ENCODE data around the gene MOG.
"Not testable (repeated sequence)": the region's sequence is repeated elsewhere in the genome, so short reads cannot be mapped to it uniquely, and the experiment has no call there.

Gene MOG

GRCh38 chr6:29637247-29637646 lies 19.6 kb upstream of the MOG start:
- no peak for DNase-seq (ENCODE audit: extremely low read depth in 1 of 2, low read depth in 1 of 2)

GRCh38 chr6:29641430-29642148 lies 15.3 kb upstream of the MOG start:
- DNase-seq (ENCODE audit: extremely low read depth in 1 of 2, low read depth in 1 of 2) = no peak

GRCh38 chr6:29647927-29648642 lies 8.8 kb upstream of the MOG start:
- DNase-seq (ENCODE audit: extremely low read depth in 1 of 2, low read depth in 1 of 2) = no peak

GRCh38 chr6:29649701-29650673 lies 6.9 kb upstream of the MOG start:
- DNase-seq (ENCODE audit: extremely low read depth in 1 of 2, low read depth in 1 of 2) = peak; percentile 90 to 96

GRCh38 chr6:29651413-29652197 lies 5.3 kb upstream of the MOG start:
- no peak for DNase-seq (ENCODE audit: extremely low read depth in 1 of 2, low read depth in 1 of 2)

- no peak for DNase-seq (ENCODE audit: extremely low read depth in 1 of 2, low read depth in 1 of 2)
Measured at GRCh38 chr6:29652198-29652584, 4.7 kb upstream of the MOG start.

GRCh38 chr6:29653452-29654038 lies 3.3 kb upstream of the MOG start:
- no peak for DNase-seq (ENCODE audit: extremely low read depth in 1 of 2, low read depth in 1 of 2)

- DNase-seq (ENCODE audit: extremely low read depth in 1 of 2, low read depth in 1 of 2) = no peak
Measured at GRCh38 chr6:29655658-29656057, 1.2 kb upstream of the MOG start.

GRCh38 chr6:29656157-29656556 lies 735 bp upstream of the MOG start:
- no peak for DNase-seq (ENCODE audit: extremely low read depth in 1 of 2, low read depth in 1 of 2)

GRCh38 chr6:29661071-29661470 lies 4.2 kb downstream of the MOG start:
- no peak for DNase-seq (ENCODE audit: extremely low read depth in 1 of 2, low read depth in 1 of 2)

- DNase-seq (ENCODE audit: extremely low read depth in 1 of 2, low read depth in 1 of 2) = not testable (repeated sequence)
Measured at GRCh38 chr6:29661502-29662141, 4.7 kb downstream of the MOG start.

- no peak for DNase-seq (ENCODE audit: extremely low read depth in 1 of 2, low read depth in 1 of 2)
Measured at GRCh38 chr6:29663300-29664042, 6.6 kb downstream of the MOG start.

GRCh38 chr6:29665942-29666825 lies 9.3 kb downstream of the MOG start:
- no peak for DNase-seq (ENCODE audit: extremely low read depth in 1 of 2, low read depth in 1 of 2)

- DNase-seq (ENCODE audit: extremely low read depth in 1 of 2, low read depth in 1 of 2) = no peak
Measured at GRCh38 chr6:29666826-29667130, 9.9 kb downstream of the MOG start.

- no peak for DNase-seq (ENCODE audit: extremely low read depth in 1 of 2, low read depth in 1 of 2)
Measured at GRCh38 chr6:29667158-29667557, 10.3 kb downstream of the MOG start.

GRCh38 chr6:29671026-29671425 lies 14.1 kb downstream of the MOG start:
- DNase-seq (ENCODE audit: extremely low read depth in 1 of 2, low read depth in 1 of 2) = no peak

- not testable (repeated sequence) for DNase-seq (ENCODE audit: extremely low read depth in 1 of 2, low read depth in 1 of 2)
Measured at GRCh38 chr6:29672116-29672515, 15.2 kb downstream of the MOG start.

- DNase-seq (ENCODE audit: extremely low read depth in 1 of 2, low read depth in 1 of 2) = no peak
Measured at GRCh38 chr6:29673161-29673560, 16.3 kb downstream of the MOG start.
